Stomach (tissue), 9 donors: ENCODE measurements around the gene DUT. TPM values are rescaled to one million over a fixed set of nuclear protein-coding genes. Genes with fewer than 3 reads are reported as not detected.

Experiments used
- DNase-seq, 2 donors: peaks; one replicate each; pipeline versions ENCODE4 v3.0.0 to v3.0.0-alpha.2; 2013 to 2019
- H3K27ac ChIP-seq, 5 donors: fragments of 200-600 bp in 4 of 5; sonication (generic) in 4 of 5; one replicate each; pipeline ENCODE4 v1.5.1; 2013 to 2019; ENCODE audit warnings: mild to moderate bottlenecking in 1 of 5, moderate library complexity in 1 of 5
- H3K27me3 ChIP-seq, 3 donors: fragments of 200-600 bp; sonication (generic); one replicate each; pipeline ENCODE4 v1.5.1; 2017 to 2019; ENCODE audit warnings: mixed run types in 1 of 3
- H3K36me3 ChIP-seq, 4 donors: fragments of 200-600 bp; sonication (generic); 1 replicate in 3 of 4; 2 replicates in 1 of 4; pipeline ENCODE4 v1.5.1; 2016 to 2019
- H3K4me1 ChIP-seq, 4 donors: fragments of 200-600 bp; sonication (generic); one replicate each; pipeline ENCODE4 v1.5.1; 2016 to 2019
- H3K4me3 ChIP-seq, 4 donors: fragments of 200-600 bp; sonication (generic) in 3 of 4; one replicate each; pipeline ENCODE4 v1.5.1; 2016 to 2019; ENCODE audit warnings: mild to moderate bottlenecking in 1 of 4
- H3K9me3 ChIP-seq, 4 donors: fragments of 200-600 bp; sonication (generic); one replicate each; pipeline ENCODE4 v1.5.1; 2016 to 2019
- CTCF ChIP-seq, 7 experiments: fragments of 450-650 bp in 4 of 7; fragments of 200-600 bp in 3 of 7; sonication (generic) in 3 of 7; IDR thresholded peaks; one replicate each; pipeline ENCODE4 v1.5.1; 2016 to 2019; ENCODE audit warnings: antibody characterized with exemption in 7 of 7, control low read depth in 2 of 7, mild to moderate bottlenecking in 1 of 7
- EP300 ChIP-seq: sonication (generic); formaldehyde crosslinking; IDR thresholded peaks from one replicate; pipeline ENCODE4 v1.6.1; 2017; ENCODE audit warnings: antibody characterized with exemption
- POLR2A ChIP-seq, 4 donors: fragments of 450-650 bp; IDR thresholded peaks; one replicate each; pipeline ENCODE4 v1.6.1; 2016; ENCODE audit warnings: antibody characterized with exemption in 4 of 4, control low read depth in 2 of 4, mild to moderate bottlenecking in 1 of 4, moderate library complexity in 1 of 4
- POLR2AphosphoS5 ChIP-seq, 3 donors: sonication (generic); formaldehyde crosslinking; IDR thresholded peaks; one replicate each; pipeline ENCODE4 v1.6.1; 2016; ENCODE audit warnings: antibody characterized with exemption in 3 of 3
- WGBS, 5 donors: extraction: QIAGEN DNeasy Blood & Tissue Kit in 3 of 5; methylation state at CpG; one replicate each; pipeline versions ENCODE4 v1.1.5 to v1.1.7; 2013 to 2018; 5-methylcytosine and 5-hydroxymethylcytosine counted together
- intact Hi-C: fragments of 100-400 bp; cut with DNase I; formaldehyde crosslinking; loops from one replicate; pipeline ENCODE4 v1.15.1; 2023; ENCODE audit warnings: low total_unique reads
- polyA plus RNA-seq, 3 donors: library from polyadenylated mRNA; stranded (reverse); fragments of 200-250 nt; gene quantifications; one replicate each; pipeline ENCODE4 v1.2.3, GENCODE V29; 2013
- small RNA-seq, 4 donors: library from RNA; depleted of rRNA; stranded (forward); fragments of <200 nt; gene quantifications; one replicate each; pipeline ENCODE3, GENCODE V24; 2016
- total RNA-seq, 5 donors: library from RNA; depleted of rRNA; stranded (reverse); fragments of >200 nt; gene quantifications; one replicate each; pipeline versions ENCODE4 v1.1.0 to v1.2.3, GENCODE V29; 2014 to 2016
- donor health status: healthy with polysubstance abuse.
- donor health status: Bipolar disorder and iron deficiency.
- donor health status: healthy.

The DUT gene
- total and polyA plus RNA-seq, 8 donors, result 7.6 to 207 (median 69.6) TPM

DNA sequence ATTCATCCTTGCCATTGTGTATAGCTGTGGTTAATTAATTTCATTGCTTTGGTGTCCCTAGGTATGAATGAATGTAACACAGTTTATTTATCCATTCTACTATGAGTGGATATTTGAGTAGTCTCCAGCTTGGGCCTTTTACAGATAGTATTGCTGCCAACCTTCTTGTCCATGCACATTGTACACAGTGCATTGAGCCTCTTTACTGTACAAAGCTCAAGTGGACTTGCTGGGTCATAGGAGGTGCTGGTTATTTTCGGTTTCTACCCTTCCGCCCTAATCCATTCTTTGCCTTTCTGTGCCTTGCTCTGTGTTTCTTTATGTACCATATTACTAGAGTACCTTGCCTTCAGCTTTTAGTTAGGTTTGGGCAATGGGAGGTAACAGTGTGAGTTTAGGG, 60.7 kb downstream of the DUT start:
- Histone ChIP-seq H3K9me3 (no peaks in the 10 kb centered on the region), H3K36me3 (no peaks in the 10 kb centered on the region), H3K27me3 (no peaks in the 10 kb centered on the region), H3K27ac (peak overlapping the region in 3 of 5 donors; percentile 46 to 66 (median 52)), H3K4me3 (no peak overlapping the region), H3K4me1 (peaks cover 11 to 52% (median 29%) of the 10 kb centered on the region in 4 donors)
- TF ChIP-seq EP300 (no peak), POLR2A (IDR thresholded peaks at IDR 0.05) (no peak), CTCF (IDR thresholded peaks at IDR 0.05) (no peak), POLR2AphosphoS5 (IDR thresholded peaks at IDR 0.05) (no peak)
- WGBS, 5 donors, result 55 to 90% (median 73%) methylated on average over 2 of the region's 2 CpGs
- intact Hi-C loops, result no loop called here
- no peak for DNase-seq

- intact Hi-C loops, result no loop called here
- Histone ChIP-seq H3K27me3 (no peaks in the 10 kb centered on the region), H3K4me3 (no peak overlapping the region), H3K36me3 (no peaks in the 10 kb centered on the region), H3K27ac (peak overlapping the region in 3 of 5 donors; percentile 46 to 66 (median 52)), H3K9me3 (no peaks in the 10 kb centered on the region), H3K4me1 (peaks cover 11 to 53% (median 29%) of the 10 kb centered on the region in 4 donors)
- DNase-seq, result peak in 1 of 2 donors; percentile 80
- TF ChIP-seq POLR2AphosphoS5 (IDR thresholded peaks at IDR 0.05) (no peak), POLR2A (IDR thresholded peaks at IDR 0.05) (no peak), EP300 (no peak), CTCF (IDR thresholded peaks at IDR 0.05) (no peak)
- 35 to 50% (median 46%) methylated on average over 4 of the region's 4 CpGs for WGBS, 5 donors
Measured at GRCh38 chr15:48392356-48392755, 61.1 kb downstream of the DUT start.

Small RNAs within 50 kb of the gene (small RNA-seq; reads per million reads assigned to genes)
- 0 reads per million in 4 donors for gene RF00019

Other genes with a start within 250 kb of the DUT start
- gene SLC24A5, start 210.4 kb upstream of the DUT start, total RNA-seq, result not detected
- gene SLC24A5, start 210.4 kb upstream of the DUT start, polyA plus RNA-seq, result under 1 TPM in 1 of 3 donors, not detected in 2; 0.13 TPM
- 100 to 1,000 TPM in 1 of 5 donors, 10 to 100 TPM in 4; 19.9 to 193 (median 61.9) TPM for gene MYEF2, start 153.1 kb upstream of the DUT start, total RNA-seq
- gene MYEF2, start 153.1 kb upstream of the DUT start, polyA plus RNA-seq, result 1 to 10 TPM; 6.0 to 7.5 (median 6.2) TPM
- under 1 TPM in 1 of 5 donors, not detected in 4; 0.18 TPM for gene CTXN2, start 139.8 kb upstream of the DUT start, total RNA-seq
- gene CTXN2, start 139.8 kb upstream of the DUT start, polyA plus RNA-seq, result under 1 TPM in 1 of 3 donors, not detected in 2; 0.05 TPM
- under 1 TPM in 1 of 5 donors, not detected in 4; 0.92 TPM for gene SLC12A1, start 125.1 kb upstream of the DUT start, total RNA-seq
- not detected for gene SLC12A1, start 125.1 kb upstream of the DUT start, polyA plus RNA-seq